Activated B cell treated with CpG ODN at 0.5 μM for 24 hours (primary cell): ENCODE measurements around the gene MADD. TPM values are rescaled to one million over a fixed set of nuclear protein-coding genes. Genes with fewer than 3 reads are reported as not detected.

Source experiments
- ATAC-seq: fragments of 200-7000 bp; cut with Tn5 transposase; one replicate; pipeline ENCODE4 v1.10.0; 2021; ENCODE audit warnings: low read depth, mild to moderate bottlenecking, moderate library complexity
- CTCF ChIA-PET: fragments of 350-600 bp; sonication (Branson Sonifier 250); formaldehyde crosslinking; loops from one replicate; lab custom pipeline; 2021; ENCODE audit warnings: antibody characterized with exemption; lab: Charles Lee
- POLR2A ChIA-PET: fragments of 350-600 bp; sonication (Branson Sonifier 250); formaldehyde crosslinking; loops from one replicate; lab custom pipeline; 2021; ENCODE audit warnings: antibody characterized with exemption; lab: Charles Lee
- DNase-seq: peaks from one replicate; pipeline ENCODE4 v3.0.0; 2022
- H3K27ac Mint-ChIP-seq: one replicate; pipeline ENCODE4 v1.8.0; 2020; ENCODE audit warnings: mixed read lengths
- H3K27me3 Mint-ChIP-seq: one replicate; pipeline ENCODE4 v1.8.0; 2021; ENCODE audit warnings: mixed read lengths
- H3K36me3 Mint-ChIP-seq: one replicate; pipeline ENCODE4 v1.8.0; 2021; ENCODE audit warnings: low read depth, mixed read lengths
- H3K4me1 Mint-ChIP-seq: one replicate; pipeline ENCODE4 v1.8.0; 2021; ENCODE audit warnings: mixed read lengths
- H3K4me3 Mint-ChIP-seq: one replicate; pipeline ENCODE4 v1.8.0; 2020; ENCODE audit warnings: mild to moderate bottlenecking, mixed read lengths
- H3K9me3 Mint-ChIP-seq: one replicate; pipeline ENCODE4 v1.8.0; 2020; ENCODE audit warnings: mixed read lengths
- intact Hi-C: fragments of 100-400 bp; cut with micrococcal nuclease; formaldehyde crosslinking; loops from one replicate; pipeline ENCODE4 v1.15.1; 2024
- total RNA-seq: library from RNA; stranded (reverse); gene quantifications from 2 replicates; pipeline ENCODE4 v1.2.3, GENCODE V29; 2022
- TF ChIP-seq, protein P1 (sequence below): fragments of 200-600 bp; IDR thresholded peaks from one replicate; pipeline ENCODE4 v1.8.0; 2022; ENCODE audit warnings: antibody characterized with exemption, mild to moderate bottlenecking

The MADD gene
- total RNA-seq, 1 donor from 2014 or later = 86.9 TPM

DNA sequence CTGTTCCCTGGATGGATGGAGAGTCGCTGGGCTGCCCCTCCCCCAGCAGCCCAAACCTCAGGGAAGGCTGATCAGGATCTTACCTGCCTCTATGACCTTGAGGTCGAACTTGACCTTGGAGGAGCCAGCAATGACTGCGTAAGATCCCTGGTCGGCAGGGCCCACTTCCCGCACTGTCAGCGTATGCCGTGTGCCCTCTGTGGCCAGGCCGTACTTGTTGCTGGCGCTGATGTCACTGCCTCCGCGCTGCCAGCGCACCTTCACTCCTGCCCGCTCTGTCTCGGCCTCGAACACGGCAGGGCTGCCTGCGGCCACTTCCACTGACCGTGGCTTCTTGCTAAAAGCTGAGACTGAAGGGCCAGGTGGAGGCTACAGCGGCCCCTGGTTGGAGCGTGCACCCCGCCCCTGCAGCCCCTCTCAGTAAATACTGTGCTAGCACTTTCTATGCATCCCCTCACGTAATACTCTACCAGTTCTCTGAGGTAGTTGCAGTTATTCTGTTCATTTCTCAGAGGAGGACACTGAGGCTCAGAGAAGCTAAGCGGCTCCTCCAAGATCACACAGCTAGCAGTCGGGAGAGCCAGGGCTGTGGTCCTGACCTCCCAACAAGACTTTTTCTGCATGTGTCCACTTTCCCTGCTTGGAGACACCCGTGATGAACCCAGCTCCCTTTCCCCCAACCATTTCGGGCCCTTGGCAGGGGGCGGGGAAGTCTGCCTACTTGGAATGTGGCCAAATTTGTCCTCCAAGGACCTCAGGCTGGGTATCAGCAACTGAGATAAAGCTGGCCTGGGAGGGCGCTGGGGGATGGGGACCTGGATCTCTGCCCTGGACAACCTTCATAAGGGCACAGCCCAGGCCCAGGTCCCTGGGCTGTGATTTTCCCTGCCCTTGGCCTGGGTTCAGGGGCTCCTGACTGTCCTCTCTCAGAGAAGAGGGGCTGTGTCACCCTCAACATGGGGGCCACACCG is 81.5 kb downstream of the MADD start:
- H3K9me3 Mint-ChIP-seq = no peaks in the 10 kb centered on the region
- no peak for ATAC-seq
- H3K4me1 Mint-ChIP-seq = no peaks in the 10 kb centered on the region
- ChIA-PET POLR2A (interaction anchor here (1.1 kb wide), 1 partner anchor 27 kb away, joined by 3 read pairs; the partner anchor contains the start of gene SPI1), CTCF (no interaction called here)
- TF ChIP-seq, protein P1, sequence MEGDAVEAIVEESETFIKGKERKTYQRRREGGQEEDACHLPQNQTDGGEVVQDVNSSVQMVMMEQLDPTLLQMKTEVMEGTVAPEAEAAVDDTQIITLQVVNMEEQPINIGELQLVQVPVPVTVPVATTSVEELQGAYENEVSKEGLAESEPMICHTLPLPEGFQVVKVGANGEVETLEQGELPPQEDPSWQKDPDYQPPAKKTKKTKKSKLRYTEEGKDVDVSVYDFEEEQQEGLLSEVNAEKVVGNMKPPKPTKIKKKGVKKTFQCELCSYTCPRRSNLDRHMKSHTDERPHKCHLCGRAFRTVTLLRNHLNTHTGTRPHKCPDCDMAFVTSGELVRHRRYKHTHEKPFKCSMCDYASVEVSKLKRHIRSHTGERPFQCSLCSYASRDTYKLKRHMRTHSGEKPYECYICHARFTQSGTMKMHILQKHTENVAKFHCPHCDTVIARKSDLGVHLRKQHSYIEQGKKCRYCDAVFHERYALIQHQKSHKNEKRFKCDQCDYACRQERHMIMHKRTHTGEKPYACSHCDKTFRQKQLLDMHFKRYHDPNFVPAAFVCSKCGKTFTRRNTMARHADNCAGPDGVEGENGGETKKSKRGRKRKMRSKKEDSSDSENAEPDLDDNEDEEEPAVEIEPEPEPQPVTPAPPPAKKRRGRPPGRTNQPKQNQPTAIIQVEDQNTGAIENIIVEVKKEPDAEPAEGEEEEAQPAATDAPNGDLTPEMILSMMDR = no peak
- peaks cover 11% of the 10 kb centered on the region for H3K36me3 Mint-ChIP-seq
- intact Hi-C loops = no loop called here
- DNase-seq = no peak
- no peaks in the 10 kb centered on the region for H3K27me3 Mint-ChIP-seq
- no peak overlapping the region for H3K27ac Mint-ChIP-seq
- no peak overlapping the region for H3K4me3 Mint-ChIP-seq

DNA sequence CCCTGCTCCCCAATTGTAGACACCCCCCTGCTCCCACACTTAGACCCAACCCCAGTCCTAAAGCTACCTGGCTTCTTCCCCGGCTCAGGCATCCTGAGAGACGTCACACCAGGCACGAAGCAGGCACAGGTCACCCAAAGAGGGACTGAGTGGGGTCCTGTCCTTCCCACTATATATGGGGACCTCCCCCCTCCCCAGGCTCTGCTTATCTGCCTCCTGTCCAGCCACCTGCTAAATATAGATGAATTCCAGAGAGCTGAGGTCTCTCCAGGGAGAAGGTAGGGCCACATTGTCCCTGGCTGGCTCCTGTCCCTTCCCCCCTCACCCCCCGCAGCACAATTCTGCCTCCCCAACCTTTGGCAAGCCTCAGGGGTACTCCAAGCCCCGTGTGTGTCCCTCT is 82.6 kb downstream of the MADD start, which contains the start of gene MYBPC3:
Gene MYBPC3 (minus strand): TSS at position 147 of the 400 bp plus-strand sequence. CDS start 55 bp downstream, at position 92.
- CTCF ChIA-PET = no interaction called here
- Mint-ChIP-seq H3K4me3 (no peak within 1 kb of the TSS), H3K27me3 (no peaks in the 10 kb centered on the region), H3K36me3 (peaks cover 11% of the 10 kb centered on the region), H3K9me3 (no peaks in the 10 kb centered on the region), H3K4me1 (no peaks in the 10 kb centered on the region), H3K27ac (no peak within 1 kb of the TSS)
- POLR2A ChIA-PET = no interaction called here
- intact Hi-C loops = no loop called here
- DNase-seq (no peak), ATAC-seq (no peak)
- TF ChIP-seq, protein P1 = no peak

GRCh38 chr11:47353978-47354774 is 84.2 kb downstream of the MADD start:
- TF ChIP-seq, protein P1 = no peak
- CTCF ChIA-PET = no interaction called here

DNA sequence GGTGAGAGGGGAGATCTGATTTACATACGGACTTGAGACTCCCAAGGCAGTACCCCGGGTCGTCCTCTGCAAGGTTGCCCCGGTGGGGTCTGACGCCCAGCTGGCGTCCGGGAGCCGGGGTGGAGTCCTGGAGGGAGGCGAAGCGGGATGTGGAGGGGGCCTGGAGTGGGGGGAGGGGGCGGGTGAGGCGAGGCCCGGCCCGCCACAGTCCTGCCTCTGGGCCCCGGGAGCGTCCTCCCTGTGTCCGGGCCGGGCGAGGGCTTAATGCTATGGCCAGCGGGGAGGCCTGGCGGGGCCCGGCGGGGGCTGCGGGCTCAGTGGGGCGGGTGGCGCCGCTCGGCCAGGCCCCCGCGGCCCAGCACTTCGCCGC is 85.0 kb downstream of the MADD start:
- Mint-ChIP-seq H3K36me3 (peaks cover 18% of the 10 kb centered on the region), H3K9me3 (no peaks in the 10 kb centered on the region), H3K27ac (no peak overlapping the region), H3K4me3 (no peak overlapping the region), H3K27me3 (no peaks in the 10 kb centered on the region), H3K4me1 (peaks cover 8% of the 10 kb centered on the region)
- TF ChIP-seq, protein P1 = no peak
- intact Hi-C loops = no loop called here
- DNase-seq (no peak), ATAC-seq (no peak)
- ChIA-PET POLR2A (no interaction called here), CTCF (no interaction called here)

More at GRCh38 chr11:47353978-47354774, 84.2 kb downstream of the MADD start:
- DNase-seq (no peak), ATAC-seq (no peak)
- H3K4me1 Mint-ChIP-seq = peaks cover 1% of the 10 kb centered on the region
- H3K9me3 Mint-ChIP-seq = no peaks in the 10 kb centered on the region
- POLR2A ChIA-PET = no interaction called here
- H3K36me3 Mint-ChIP-seq = peaks cover 12% of the 10 kb centered on the region
- intact Hi-C loops = no loop called here
- no peak overlapping the region for H3K4me3 Mint-ChIP-seq
- no peak overlapping the region for H3K27ac Mint-ChIP-seq
- H3K27me3 Mint-ChIP-seq = no peaks in the 10 kb centered on the region
